Measurements from ENCODE around the gene MAN2C1. TPM values are rescaled to one million over a fixed set of nuclear protein-coding genes. Genes with fewer than 3 reads are reported as not detected.
"Not testable (repeated sequence)": the region's sequence is repeated elsewhere in the genome, so short reads cannot be mapped to it uniquely, and the experiment has no call there.

The MAN2C1 gene
- total RNA-seq, 1 donor from 2014 or later: 80.8 TPM

DNA sequence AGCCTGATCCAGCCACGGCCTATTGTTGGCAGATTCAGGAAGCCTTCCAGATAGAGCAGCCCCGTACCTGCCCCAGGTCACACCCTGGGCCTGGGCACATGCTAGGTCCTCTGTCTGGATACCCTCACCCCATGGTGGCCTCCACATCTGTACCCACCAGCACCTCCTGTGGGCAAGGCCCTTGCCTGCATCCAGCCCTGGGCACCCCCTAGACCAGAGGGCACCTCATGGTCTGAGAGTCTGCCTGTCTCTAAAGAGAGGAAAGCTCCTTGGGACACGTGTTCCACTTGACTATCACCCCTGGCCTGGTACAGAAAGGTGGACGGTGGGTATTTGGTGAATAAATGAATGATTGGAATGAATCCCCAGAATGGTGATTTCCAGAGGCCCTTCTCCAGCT lies 41.4 kb downstream of the MAN2C1 start:
- DNase-seq (ENCODE audit: low read depth) (no peak), FAIRE-seq (no peak)
- Histone ChIP-seq H3K9me3 (ENCODE audit: insufficient read depth, low read depth, low read length) (no peaks in the 10 kb centered on the region), H2AFZ (ENCODE audit: low read depth, low read length) (no peak overlapping the region), H3K27me3 (ENCODE audit: insufficient read depth, low read length) (no peaks in the 10 kb centered on the region), H3K4me2 (ENCODE audit: low read length) (no peak overlapping the region), H3K27ac (ENCODE audit: low read depth, low read length) (no peak overlapping the region), H3K4me1 (ENCODE audit: insufficient read depth, low read length) (no peaks in the 10 kb centered on the region), H3K9ac (ENCODE audit: low read length) (no peak overlapping the region), H3K36me3 (ENCODE audit: insufficient read depth, low read length) (no peaks in the 10 kb centered on the region), H4K20me1 (ENCODE audit: insufficient read depth, low read length) (no peaks in the 10 kb centered on the region), H3K4me3 (ENCODE audit: insufficient read depth, low read depth, low read length) (no peak overlapping the region), H3K79me2 (ENCODE audit: insufficient read depth, low read length) (no peaks in the 10 kb centered on the region)
- Mint-ChIP-seq H3K36me3 (ENCODE audit: low read depth, unreplicated experiment) (no peaks in the 10 kb centered on the region), H3K27ac (ENCODE audit: unreplicated experiment) (no peak overlapping the region), H3K9me3 (ENCODE audit: unreplicated experiment) (no peaks in the 10 kb centered on the region), H3K27me3 (ENCODE audit: low read depth, unreplicated experiment) (peaks cover 25% of the 10 kb centered on the region), H3K4me1 (ENCODE audit: low read depth, unreplicated experiment) (no peaks in the 10 kb centered on the region), H3K4me3 (ENCODE audit: unreplicated experiment) (no peak overlapping the region)
- TF ChIP-seq, protein P1, sequence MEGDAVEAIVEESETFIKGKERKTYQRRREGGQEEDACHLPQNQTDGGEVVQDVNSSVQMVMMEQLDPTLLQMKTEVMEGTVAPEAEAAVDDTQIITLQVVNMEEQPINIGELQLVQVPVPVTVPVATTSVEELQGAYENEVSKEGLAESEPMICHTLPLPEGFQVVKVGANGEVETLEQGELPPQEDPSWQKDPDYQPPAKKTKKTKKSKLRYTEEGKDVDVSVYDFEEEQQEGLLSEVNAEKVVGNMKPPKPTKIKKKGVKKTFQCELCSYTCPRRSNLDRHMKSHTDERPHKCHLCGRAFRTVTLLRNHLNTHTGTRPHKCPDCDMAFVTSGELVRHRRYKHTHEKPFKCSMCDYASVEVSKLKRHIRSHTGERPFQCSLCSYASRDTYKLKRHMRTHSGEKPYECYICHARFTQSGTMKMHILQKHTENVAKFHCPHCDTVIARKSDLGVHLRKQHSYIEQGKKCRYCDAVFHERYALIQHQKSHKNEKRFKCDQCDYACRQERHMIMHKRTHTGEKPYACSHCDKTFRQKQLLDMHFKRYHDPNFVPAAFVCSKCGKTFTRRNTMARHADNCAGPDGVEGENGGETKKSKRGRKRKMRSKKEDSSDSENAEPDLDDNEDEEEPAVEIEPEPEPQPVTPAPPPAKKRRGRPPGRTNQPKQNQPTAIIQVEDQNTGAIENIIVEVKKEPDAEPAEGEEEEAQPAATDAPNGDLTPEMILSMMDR (IDR thresholded peaks at IDR 0.05; ENCODE audit: insufficient read depth, low read depth, low read length): no peak
- TF ChIP-seq EZH2 (IDR thresholded peaks at IDR 0.05; ENCODE audit: insufficient read depth, low read length): no peak

GRCh38 chr15:75325922-75326321 lies 42.5 kb downstream of the MAN2C1 start:
- Histone ChIP-seq H3K79me2 (ENCODE audit: insufficient read depth, low read length) (no peaks in the 10 kb centered on the region), H4K20me1 (ENCODE audit: insufficient read depth, low read length) (no peaks in the 10 kb centered on the region), H3K4me2 (ENCODE audit: low read length) (no peak overlapping the region), H3K4me1 (ENCODE audit: insufficient read depth, low read length) (no peaks in the 10 kb centered on the region), H3K36me3 (ENCODE audit: insufficient read depth, low read length) (no peaks in the 10 kb centered on the region), H3K27me3 (ENCODE audit: insufficient read depth, low read length) (no peaks in the 10 kb centered on the region), H3K9ac (ENCODE audit: low read length) (no peak overlapping the region), H2AFZ (ENCODE audit: low read depth, low read length) (no peak overlapping the region), H3K9me3 (ENCODE audit: insufficient read depth, low read depth, low read length) (no peaks in the 10 kb centered on the region), H3K27ac (ENCODE audit: low read depth, low read length) (no peak overlapping the region), H3K4me3 (ENCODE audit: insufficient read depth, low read depth, low read length) (no peak overlapping the region)
- Mint-ChIP-seq H3K27ac (ENCODE audit: unreplicated experiment) (no peak overlapping the region), H3K4me3 (ENCODE audit: unreplicated experiment) (no peak overlapping the region), H3K27me3 (ENCODE audit: low read depth, unreplicated experiment) (peaks cover 25% of the 10 kb centered on the region), H3K9me3 (ENCODE audit: unreplicated experiment) (no peaks in the 10 kb centered on the region), H3K4me1 (ENCODE audit: low read depth, unreplicated experiment) (no peaks in the 10 kb centered on the region), H3K36me3 (ENCODE audit: low read depth, unreplicated experiment) (no peaks in the 10 kb centered on the region)
- DNase-seq (ENCODE audit: low read depth): no peak
- no peak for FAIRE-seq
- TF ChIP-seq, protein P1 (IDR thresholded peaks at IDR 0.05; ENCODE audit: insufficient read depth, low read depth, low read length): no peak
- TF ChIP-seq EZH2 (IDR thresholded peaks at IDR 0.05; ENCODE audit: insufficient read depth, low read length): no peak

DNA sequence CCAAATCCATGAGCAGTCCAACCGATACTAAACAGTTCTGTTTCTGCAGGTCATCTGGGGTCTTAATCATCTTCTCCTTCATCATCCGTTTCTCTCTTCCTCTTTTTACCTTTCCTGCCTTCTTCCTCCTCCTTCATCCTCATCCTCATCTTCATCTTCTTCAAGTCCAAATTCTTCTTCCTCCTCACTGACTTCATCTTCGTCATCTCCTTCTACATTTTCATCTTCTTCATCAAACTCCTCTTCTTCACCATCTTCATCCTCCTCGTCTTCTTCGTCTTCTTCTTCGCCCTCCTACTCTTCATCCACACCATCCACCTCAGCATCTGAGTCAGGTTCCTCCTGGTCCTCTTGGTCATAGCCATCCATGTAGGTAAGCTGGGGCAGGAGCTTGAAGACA lies 46.7 kb downstream of the MAN2C1 start:
- Histone ChIP-seq H3K9me3 (ENCODE audit: insufficient read depth, low read depth, low read length) (no peaks in the 10 kb centered on the region), H3K4me1 (ENCODE audit: insufficient read depth, low read length) (no peaks in the 10 kb centered on the region), H3K36me3 (ENCODE audit: insufficient read depth, low read length) (no peaks in the 10 kb centered on the region), H3K27me3 (ENCODE audit: insufficient read depth, low read length) (no peaks in the 10 kb centered on the region), H3K27ac (ENCODE audit: low read depth, low read length) (no peak overlapping the region), H3K4me3 (ENCODE audit: insufficient read depth, low read depth, low read length) (no peak overlapping the region), H4K20me1 (ENCODE audit: insufficient read depth, low read length) (no peaks in the 10 kb centered on the region), H3K4me2 (ENCODE audit: low read length) (no peak overlapping the region), H3K9ac (ENCODE audit: low read length) (no peak overlapping the region), H2AFZ (ENCODE audit: low read depth, low read length) (no peak overlapping the region), H3K79me2 (ENCODE audit: insufficient read depth, low read length) (no peaks in the 10 kb centered on the region)
- Mint-ChIP-seq H3K27me3 (ENCODE audit: low read depth, unreplicated experiment) (peaks cover 22% of the 10 kb centered on the region), H3K4me3 (ENCODE audit: unreplicated experiment) (no peak overlapping the region), H3K36me3 (ENCODE audit: low read depth, unreplicated experiment) (peaks cover 2% of the 10 kb centered on the region), H3K27ac (ENCODE audit: unreplicated experiment) (no peak overlapping the region), H3K4me1 (ENCODE audit: low read depth, unreplicated experiment) (no peaks in the 10 kb centered on the region), H3K9me3 (ENCODE audit: unreplicated experiment) (no peaks in the 10 kb centered on the region)
- FAIRE-seq (no peak), DNase-seq (ENCODE audit: low read depth) (no peak)
- TF ChIP-seq, protein P1 (IDR thresholded peaks at IDR 0.05; ENCODE audit: insufficient read depth, low read depth, low read length): no peak
- no peak for TF ChIP-seq EZH2 (IDR thresholded peaks at IDR 0.05; ENCODE audit: insufficient read depth, low read length)

DNA sequence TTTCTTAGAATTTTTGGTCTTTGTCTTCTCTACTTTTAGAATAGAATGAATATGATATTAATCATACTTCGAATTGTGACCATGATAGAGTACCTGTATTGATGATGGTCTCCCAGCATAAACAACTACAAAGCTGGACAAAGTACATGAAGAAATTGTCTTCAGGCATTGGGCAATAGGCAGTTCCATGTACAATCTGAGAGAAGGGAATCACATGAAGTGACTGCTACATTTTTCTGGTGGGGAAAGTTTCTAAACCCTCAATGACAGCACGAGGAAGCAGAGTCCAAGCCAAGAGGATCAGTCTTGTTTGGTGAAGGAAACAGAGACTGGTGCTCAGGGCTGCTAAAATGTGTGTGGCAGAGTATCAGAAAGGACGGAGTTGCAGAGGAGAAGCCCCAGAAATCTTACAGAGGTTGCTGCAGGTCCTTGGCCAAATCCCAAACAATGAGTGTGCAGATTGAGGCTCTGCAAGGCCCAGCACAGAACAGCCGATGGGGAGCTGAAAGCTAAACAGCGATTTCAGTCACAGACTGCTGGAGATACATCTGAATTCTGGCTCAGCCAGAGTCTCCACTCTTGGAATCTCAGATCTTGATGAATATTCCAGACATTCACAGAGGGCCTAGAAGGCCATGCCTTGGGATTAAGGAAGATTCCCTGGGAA lies 49.0 kb downstream of the MAN2C1 start:
- H3K27me3 Mint-ChIP-seq (ENCODE audit: low read depth, unreplicated experiment): peaks cover 29% of the 10 kb centered on the region
- not testable (repeated sequence) for FAIRE-seq; H3K4me1 Mint-ChIP-seq (ENCODE audit: low read depth, unreplicated experiment); H3K4me2 ChIP-seq (ENCODE audit: low read length); H3K9ac ChIP-seq (ENCODE audit: low read length); H3K4me3 Mint-ChIP-seq (ENCODE audit: unreplicated experiment); H3K36me3 ChIP-seq (ENCODE audit: insufficient read depth, low read length); DNase-seq (ENCODE audit: low read depth); H3K27ac ChIP-seq (ENCODE audit: low read depth, low read length); H3K27ac Mint-ChIP-seq (ENCODE audit: unreplicated experiment); H3K36me3 Mint-ChIP-seq (ENCODE audit: low read depth, unreplicated experiment); H3K9me3 Mint-ChIP-seq (ENCODE audit: unreplicated experiment); H2AFZ ChIP-seq (ENCODE audit: low read depth, low read length); H3K4me3 ChIP-seq (ENCODE audit: insufficient read depth, low read depth, low read length); H3K79me2 ChIP-seq (ENCODE audit: insufficient read depth, low read length); H3K27me3 ChIP-seq (ENCODE audit: insufficient read depth, low read length); H3K9me3 ChIP-seq (ENCODE audit: insufficient read depth, low read depth, low read length); H4K20me1 ChIP-seq (ENCODE audit: insufficient read depth, low read length); H3K4me1 ChIP-seq (ENCODE audit: insufficient read depth, low read length)
